AG09319 (cell line): ENCODE measurements around the gene KHDC1.
"Not testable (repeated sequence)": the region's sequence is repeated elsewhere in the genome, so short reads cannot be mapped to it uniquely, and the experiment has no call there.

Experiments
- DNase-seq: peaks from one replicate; pipeline ENCODE4 v3.0.0-alpha.2; 2010; ENCODE audit warnings: low read depth; ENCODE audit errors: extremely low read depth
- CTCF ChIP-seq: IDR thresholded peaks from 2 replicates; pipeline ENCODE4 v1.5.1; 2011; ENCODE audit warnings: low read depth, mild to moderate bottlenecking, inconsistent platforms, low read length, moderate library complexity

Gene KHDC1

GRCh38 chr6:73236144-73236750 is 26.7 kb downstream of the KHDC1 start:
- peak; percentile 77 for DNase-seq
- TF ChIP-seq CTCF: no peak

GRCh38 chr6:73234733-73235132 is 28.3 kb downstream of the KHDC1 start:
- no peak for TF ChIP-seq CTCF
- DNase-seq: peak; percentile 47

GRCh38 chr6:73233971-73234370 is 29.0 kb downstream of the KHDC1 start:
- DNase-seq: not testable (repeated sequence)

- no peak for DNase-seq
- TF ChIP-seq CTCF: no peak
Observed at GRCh38 chr6:73233048-73233447, 29.9 kb downstream of the KHDC1 start.

GRCh38 chr6:73231986-73232391 is 31.0 kb downstream of the KHDC1 start:
- DNase-seq: no peak
- TF ChIP-seq CTCF: no peak

- TF ChIP-seq CTCF: no peak
- no peak for DNase-seq
Observed at GRCh38 chr6:73227606-73228255, 35.3 kb downstream of the KHDC1 start.

- TF ChIP-seq CTCF: no peak
- no peak for DNase-seq
Observed at GRCh38 chr6:73225396-73225795, 37.6 kb downstream of the KHDC1 start, which contains the start of gene KHDC1L. KHDC1L (minus strand) TSS chr6:73225496; CDS start chr6:73225408, 88 bp downstream.

- no peak for TF ChIP-seq CTCF
- DNase-seq: no peak
Observed at GRCh38 chr6:73216859-73217258, 46.1 kb downstream of the KHDC1 start.
